ENCODE data around the gene CTDSPL2.
"Not testable (repeated sequence)": the region's sequence is repeated elsewhere in the genome, so short reads cannot be mapped to it uniquely, and the experiment has no call there.

Gene CTDSPL2

GRCh38 chr15:44450172-44450571, 22.7 kb downstream of the CTDSPL2 start:
- H3K27me3 ChIP-seq (ENCODE audit: insufficient read depth, poor library complexity, severe bottlenecking), result no peaks in the 10 kb centered on the region
- H3K27ac ChIP-seq (ENCODE audit: poor library complexity, severe bottlenecking), result no peak overlapping the region
- ATAC-seq (ENCODE audit: low read depth), result no peak
- H3K36me3 ChIP-seq (ENCODE audit: low read depth), result peaks cover 23% of the 10 kb centered on the region
- no peaks in the 10 kb centered on the region for H3K4me1 ChIP-seq (ENCODE audit: insufficient read depth, poor library complexity, severe bottlenecking)
- H3K9me3 ChIP-seq (ENCODE audit: severe bottlenecking), result peaks cover 2% of the 10 kb centered on the region
- H3K4me3 ChIP-seq (ENCODE audit: severe bottlenecking), result no peak overlapping the region
- DNase-seq (ENCODE audit: low spot score), result no peak
- no peak for TF ChIP-seq CTCF (IDR thresholded peaks at IDR 0.05; ENCODE audit: poor library complexity, severe bottlenecking)

- peaks cover 16% of the 10 kb centered on the region for H3K36me3 ChIP-seq (ENCODE audit: low read depth)
- H3K4me1 ChIP-seq (ENCODE audit: insufficient read depth, poor library complexity, severe bottlenecking); H3K9me3 ChIP-seq (ENCODE audit: severe bottlenecking); DNase-seq (ENCODE audit: low spot score); ATAC-seq (ENCODE audit: low read depth); H3K27me3 ChIP-seq (ENCODE audit: insufficient read depth, poor library complexity, severe bottlenecking); H3K4me3 ChIP-seq (ENCODE audit: severe bottlenecking); H3K27ac ChIP-seq (ENCODE audit: poor library complexity, severe bottlenecking): not testable (repeated sequence)
Measured at GRCh38 chr15:44453578-44454283, 26.3 kb downstream of the CTDSPL2 start.

- peaks cover 46% of the 10 kb centered on the region for H3K36me3 ChIP-seq (ENCODE audit: low read depth)
- no peak for ATAC-seq (ENCODE audit: low read depth)
- DNase-seq (ENCODE audit: low spot score), result no peak
Measured at GRCh38 chr15:44458429-44458828, 31.0 kb downstream of the CTDSPL2 start.

GRCh38 chr15:44468709-44469385, 41.4 kb downstream of the CTDSPL2 start:
- Histone ChIP-seq H3K27me3 (ENCODE audit: insufficient read depth, poor library complexity, severe bottlenecking) (no peaks in the 10 kb centered on the region), H3K27ac (ENCODE audit: poor library complexity, severe bottlenecking) (peak overlapping the region; percentile 13), H3K36me3 (ENCODE audit: low read depth) (peaks cover 46% of the 10 kb centered on the region), H3K4me1 (ENCODE audit: insufficient read depth, poor library complexity, severe bottlenecking) (peaks cover 13% of the 10 kb centered on the region), H3K4me3 (ENCODE audit: severe bottlenecking) (no peak overlapping the region), H3K9me3 (ENCODE audit: severe bottlenecking) (no peaks in the 10 kb centered on the region)
- DNase-seq (ENCODE audit: low spot score) (no peak), ATAC-seq (ENCODE audit: low read depth) (peak; percentile 99)
- no peak for TF ChIP-seq CTCF (IDR thresholded peaks at IDR 0.05; ENCODE audit: poor library complexity, severe bottlenecking)

More at GRCh38 chr15:44458429-44458828, 31.0 kb downstream of the CTDSPL2 start:
- no peak overlapping the region for H3K4me3 ChIP-seq (ENCODE audit: severe bottlenecking)
- TF ChIP-seq CTCF (IDR thresholded peaks at IDR 0.05; ENCODE audit: poor library complexity, severe bottlenecking), result no peak
- no peaks in the 10 kb centered on the region for H3K27me3 ChIP-seq (ENCODE audit: insufficient read depth, poor library complexity, severe bottlenecking)
- no peaks in the 10 kb centered on the region for H3K4me1 ChIP-seq (ENCODE audit: insufficient read depth, poor library complexity, severe bottlenecking)
- no peaks in the 10 kb centered on the region for H3K9me3 ChIP-seq (ENCODE audit: severe bottlenecking)
- no peak overlapping the region for H3K27ac ChIP-seq (ENCODE audit: poor library complexity, severe bottlenecking)

GRCh38 chr15:44471885-44472455, 44.5 kb downstream of the CTDSPL2 start:
- H3K27me3 ChIP-seq (ENCODE audit: insufficient read depth, poor library complexity, severe bottlenecking), result no peaks in the 10 kb centered on the region
- no peaks in the 10 kb centered on the region for H3K9me3 ChIP-seq (ENCODE audit: severe bottlenecking)
- DNase-seq (ENCODE audit: low spot score), result no peak
- no peak overlapping the region for H3K4me3 ChIP-seq (ENCODE audit: severe bottlenecking)
- no peak for TF ChIP-seq CTCF (IDR thresholded peaks at IDR 0.05; ENCODE audit: poor library complexity, severe bottlenecking)
- peaks cover 17% of the 10 kb centered on the region for H3K4me1 ChIP-seq (ENCODE audit: insufficient read depth, poor library complexity, severe bottlenecking)
- ATAC-seq (ENCODE audit: low read depth), result no peak
- H3K27ac ChIP-seq (ENCODE audit: poor library complexity, severe bottlenecking), result no peak overlapping the region
- peaks cover 53% of the 10 kb centered on the region for H3K36me3 ChIP-seq (ENCODE audit: low read depth)
